GM19328 (cell line): ENCODE data around the gene BNIP2.
"Not testable (repeated sequence)": the region's sequence is repeated elsewhere in the genome, so short reads cannot be mapped to it uniquely, and the experiment has no call there.

ENCODE experiments used
- ATAC-seq: cut with Tn5 transposase; IDR thresholded peaks from one replicate; pipeline ENCODE4 v1.9.1; 2021; ENCODE audit warnings: mild to moderate bottlenecking, moderate library complexity; ENCODE audit not compliant: unreplicated experiment

BNIP2 gene

DNA sequence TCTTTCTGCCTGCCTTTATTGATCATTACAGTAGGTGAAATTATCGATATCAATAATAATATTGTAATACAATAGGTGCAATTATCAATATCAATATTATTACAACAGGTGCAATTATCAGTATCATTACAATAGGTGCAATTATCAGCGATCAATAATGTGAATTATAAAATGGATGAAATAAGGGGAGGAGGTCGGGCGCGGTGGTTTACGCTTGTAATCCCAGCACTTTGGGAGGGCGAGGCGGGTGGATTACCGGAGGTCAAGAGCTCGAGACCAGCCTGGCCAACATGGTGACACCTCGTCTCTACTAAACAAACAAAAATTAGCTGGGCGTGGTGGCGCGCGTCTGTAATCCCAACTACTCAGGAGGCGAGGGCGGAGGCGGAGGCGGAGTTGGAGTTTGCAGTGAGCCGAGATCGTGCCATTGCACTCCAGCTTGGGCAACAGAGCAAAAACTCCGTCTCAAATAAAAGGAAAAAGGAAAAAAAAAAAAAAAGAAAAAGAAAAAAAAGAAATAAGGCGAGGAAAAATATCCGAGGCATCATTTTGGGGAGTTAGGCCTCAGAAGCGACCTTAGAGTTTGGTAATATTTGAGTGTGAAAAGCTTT is 611 bp upstream of the BNIP2 start:
- no peak for ATAC-seq

DNA sequence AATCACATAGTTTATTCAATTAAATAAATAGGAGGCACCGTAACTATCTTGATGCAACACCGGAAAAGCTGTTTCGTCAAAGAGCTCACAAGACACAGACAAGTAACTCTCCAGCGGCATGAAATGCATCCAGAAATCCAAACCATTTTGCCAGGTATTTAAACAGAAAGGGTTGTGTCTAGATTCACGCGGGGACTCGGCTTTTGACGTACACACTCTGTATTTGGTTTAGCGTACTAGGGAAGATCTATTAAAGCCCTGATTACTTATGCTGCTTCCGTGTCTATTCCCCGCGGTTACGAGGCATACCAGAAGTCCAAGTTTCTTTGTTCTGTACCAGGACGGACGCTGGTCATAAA is 718 bp downstream of the BNIP2 start:
- ATAC-seq, result no peak

DNA sequence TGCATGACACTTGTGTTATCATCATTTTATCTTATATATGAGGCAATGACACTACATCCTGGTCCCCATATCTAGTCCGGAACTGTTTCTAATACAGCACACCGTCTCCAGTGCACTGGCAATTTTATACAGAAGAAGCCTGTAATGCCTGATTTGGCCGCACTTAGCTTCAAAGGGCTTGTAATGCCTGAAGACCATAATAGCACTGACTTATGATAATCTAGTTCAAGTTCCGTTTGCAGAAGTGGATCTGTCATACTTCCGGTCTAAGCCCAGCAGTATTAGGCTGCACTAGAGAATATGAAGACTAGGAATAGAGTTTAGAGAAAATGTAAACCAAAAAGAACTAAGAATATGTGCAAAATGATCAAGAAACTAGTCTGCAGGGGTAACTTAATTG is 1.3 kb downstream of the BNIP2 start:
- ATAC-seq, result no peak

- no peak for ATAC-seq
Measured at GRCh38 chr15:59686389-59686788, 2.7 kb downstream of the BNIP2 start.

- ATAC-seq, result no peak
Measured at GRCh38 chr15:59685737-59686297, 3.3 kb downstream of the BNIP2 start.

- ATAC-seq, result no peak
Measured at GRCh38 chr15:59680870-59681269, 8.2 kb downstream of the BNIP2 start.

DNA sequence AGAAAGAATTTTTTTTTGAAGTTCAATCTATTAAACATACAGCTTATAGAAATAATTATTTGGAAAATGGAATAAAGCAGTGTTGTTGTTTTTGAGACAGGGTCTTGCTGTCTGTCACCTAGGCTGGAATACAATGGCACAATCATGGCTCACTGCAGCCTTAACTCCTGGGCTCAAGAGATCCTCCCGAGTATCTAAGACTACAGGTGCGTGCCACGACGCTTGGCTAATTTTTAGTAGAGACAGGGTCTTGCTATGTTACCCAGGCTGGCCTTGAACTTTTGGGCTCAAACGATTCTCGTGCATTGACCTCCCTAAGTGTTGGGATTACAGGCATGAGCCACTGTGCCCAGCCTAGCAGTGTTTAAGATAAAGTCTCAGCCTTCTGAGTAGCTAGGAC is 8.8 kb downstream of the BNIP2 start:
- no peak for ATAC-seq

DNA sequence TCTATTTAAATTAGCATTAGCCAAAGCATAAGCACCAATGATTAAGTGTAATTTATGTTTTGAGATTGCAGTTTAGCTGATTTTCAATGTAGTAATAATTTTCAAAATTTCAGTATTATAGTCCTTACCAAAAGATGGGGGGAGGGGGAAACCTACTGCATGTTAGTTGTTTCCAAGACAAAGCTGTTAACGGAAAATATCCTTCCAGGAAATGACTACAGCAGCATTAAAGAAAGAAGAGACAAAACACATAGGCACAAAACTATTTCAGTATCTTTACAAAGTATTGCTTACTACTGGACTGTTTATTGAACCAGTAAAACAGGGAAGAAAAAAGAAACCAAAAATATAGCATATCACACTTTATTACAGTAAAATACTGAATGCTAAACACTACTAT is 10.5 kb downstream of the BNIP2 start:
- no peak for ATAC-seq

DNA sequence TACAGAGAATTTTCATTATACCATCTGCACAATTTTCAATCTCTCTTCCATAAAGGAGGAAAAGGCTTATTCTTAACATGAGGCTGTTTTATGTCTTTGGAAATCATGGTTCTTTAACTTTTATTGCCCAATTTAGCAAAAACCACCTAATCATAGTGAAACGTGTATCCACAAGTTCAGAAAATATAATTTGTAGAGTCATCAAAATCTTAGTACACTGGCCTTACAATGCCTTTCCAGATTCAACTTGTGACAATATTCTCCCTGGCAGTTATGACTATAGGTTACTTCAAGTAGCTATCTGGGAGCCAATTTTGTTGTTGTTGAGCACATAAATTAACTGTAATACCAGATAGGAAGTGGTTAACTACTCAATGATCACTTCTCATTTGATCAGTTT is 10.9 kb downstream of the BNIP2 start:
- ATAC-seq, result no peak

- no peak for ATAC-seq
Measured at GRCh38 chr15:59676565-59676964, 12.6 kb downstream of the BNIP2 start.

GRCh38 chr15:59674361-59674877 is 14.7 kb downstream of the BNIP2 start:
- no peak for ATAC-seq

DNA sequence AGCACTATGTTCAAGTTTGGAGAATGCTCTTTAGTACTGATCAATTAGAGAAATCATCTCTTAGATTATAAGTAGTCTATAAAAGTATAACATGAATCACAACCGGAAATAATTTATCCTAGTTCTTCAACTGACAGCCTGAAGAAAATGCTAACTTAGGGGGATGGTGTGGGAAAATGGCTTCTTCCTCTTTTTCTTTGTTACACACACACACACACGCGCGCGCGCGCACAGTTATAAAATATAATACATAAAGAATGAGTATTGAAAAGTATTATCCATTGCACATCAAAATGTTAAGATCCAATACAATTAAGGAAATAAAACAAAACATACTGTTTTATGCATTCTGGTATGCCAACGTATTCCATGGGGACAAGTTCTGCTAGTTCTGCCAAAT is 20.6 kb downstream of the BNIP2 start:
- no peak for ATAC-seq

DNA sequence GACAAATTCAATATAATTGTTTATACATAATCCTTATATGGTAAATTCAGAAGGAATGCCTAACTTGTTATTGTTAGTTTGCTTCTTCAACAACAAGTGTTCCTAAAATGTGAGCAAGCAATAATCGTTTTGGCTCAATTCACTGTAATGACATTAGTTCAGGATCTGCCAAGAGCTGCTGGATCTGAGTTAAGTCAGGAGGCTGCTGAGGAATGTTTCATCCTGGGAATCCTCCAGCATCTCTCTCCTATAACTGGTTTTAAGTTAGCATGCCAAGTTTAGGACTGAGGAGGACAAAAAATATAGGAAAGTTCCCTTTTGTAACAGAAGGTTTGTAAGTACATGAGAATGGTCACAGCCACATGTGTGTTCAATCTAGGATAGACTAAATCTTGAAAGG is 26.9 kb downstream of the BNIP2 start:
- ATAC-seq, result no peak

GRCh38 chr15:59659366-59659765 is 29.8 kb downstream of the BNIP2 start:
- no peak for ATAC-seq

- no peak for ATAC-seq
Measured at GRCh38 chr15:59657635-59658125, 31.4 kb downstream of the BNIP2 start.

GRCh38 chr15:59656897-59657634 is 32.1 kb downstream of the BNIP2 start, which contains the start of gene GTF2A2:
GTF2A2 (minus strand) TSS chr15:59657515; CDS start chr15:59652277, 5,238 bp downstream.
- peak; percentile 99 for ATAC-seq

DNA sequence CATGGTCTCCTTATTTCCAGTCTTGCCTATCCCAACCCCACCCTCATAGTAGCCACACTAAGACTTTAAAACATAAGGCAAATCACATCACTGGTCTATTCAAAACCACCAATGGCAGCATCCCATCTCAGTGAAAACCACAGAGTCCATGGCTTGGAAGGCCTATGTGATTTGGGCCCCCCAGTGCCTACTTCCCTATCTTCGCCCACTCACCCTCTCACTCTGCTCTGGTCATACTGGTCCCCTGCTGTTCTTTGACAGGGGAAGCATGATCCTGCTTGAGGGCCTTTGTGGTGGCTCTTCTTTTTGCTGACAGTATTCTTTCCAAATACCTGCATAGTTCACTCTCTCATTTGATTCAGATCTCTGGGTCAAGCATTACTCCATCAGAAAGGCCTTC is 35.1 kb downstream of the BNIP2 start:
- no peak for ATAC-seq

DNA sequence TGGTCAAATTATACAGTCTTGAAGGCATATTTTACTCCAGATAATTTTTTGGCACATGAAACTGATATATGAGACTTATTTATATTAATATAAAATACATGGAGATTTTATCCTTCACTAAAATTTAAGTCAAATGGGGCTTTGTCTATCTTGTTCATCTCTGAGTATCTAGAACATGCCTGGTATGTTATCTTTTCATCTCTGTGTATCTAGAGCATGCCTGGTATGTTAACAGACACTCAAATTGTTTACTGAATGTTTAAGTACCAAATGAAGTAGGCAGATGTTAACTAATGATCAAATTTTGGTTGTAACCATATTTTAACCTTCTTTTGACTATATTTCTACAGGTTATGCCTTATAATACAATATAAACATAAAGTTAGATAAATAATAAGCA is 39.5 kb downstream of the BNIP2 start:
- ATAC-seq, result no peak

DNA sequence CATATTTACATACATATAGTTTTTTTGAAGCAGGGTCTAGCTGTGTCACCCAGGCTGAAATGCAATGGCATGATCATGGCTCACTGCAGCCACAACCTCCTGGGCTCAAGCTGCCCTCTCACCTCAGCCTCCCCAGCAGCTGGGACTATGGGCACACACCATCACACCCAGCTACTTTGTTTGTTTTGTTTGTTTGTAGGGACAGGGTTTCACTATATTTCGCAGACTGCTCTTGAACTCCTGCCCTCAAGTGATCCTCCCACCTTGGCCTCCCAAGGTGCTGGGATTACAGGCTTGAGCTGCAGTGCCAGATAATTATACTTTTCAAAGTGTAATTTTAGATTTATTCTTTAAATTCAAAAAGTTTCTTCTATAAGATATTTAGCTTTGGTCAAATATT is 42.0 kb downstream of the BNIP2 start:
- no peak for ATAC-seq

GRCh38 chr15:59646277-59646676 is 42.8 kb downstream of the BNIP2 start:
- no peak for ATAC-seq

- not testable (repeated sequence) for ATAC-seq
Measured at GRCh38 chr15:59645812-59646211, 43.3 kb downstream of the BNIP2 start.

DNA sequence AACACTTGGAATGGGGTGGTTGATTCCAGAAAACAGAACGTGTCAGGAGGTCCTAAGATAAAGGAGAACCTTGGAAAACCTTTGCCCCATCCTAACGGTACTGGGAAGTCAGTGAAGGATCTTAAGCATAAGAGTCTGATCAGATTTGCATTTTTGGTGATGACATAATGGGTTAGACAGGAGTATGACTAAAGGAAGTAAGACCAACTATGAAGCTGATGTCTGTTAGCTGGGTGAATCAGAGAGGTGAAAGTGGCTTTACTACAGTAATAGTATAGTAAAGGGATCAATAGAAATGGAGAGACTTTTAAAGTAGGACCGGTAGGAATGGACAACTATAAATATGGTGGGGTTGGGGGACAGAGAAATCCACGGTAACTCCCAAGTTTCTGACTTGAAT is 44.4 kb downstream of the BNIP2 start:
- no peak for ATAC-seq
